K562 (cell line): Measurements from ENCODE around the gene MUC7.

ENCODE experiments used
- ELF1 ChIP-seq: fragments of 200-800 bp; sonication (Bioruptor generic); IDR thresholded peaks from 2 replicates; pipeline ENCODE4 v1.6.1; 2016; ENCODE audit warnings: missing genetic modification characterization, missing compliant biosample characterization
- ZNF586 ChIP-seq: fragments of 450-650 bp; formaldehyde crosslinking; conservative IDR thresholded peaks from 2 replicates; pipeline ENCODE4 v1.4.0; 2020; ENCODE audit warnings: mild to moderate bottlenecking, moderate library complexity

- no peak for TF ChIP-seq ZNF586 (CRISPR knock-in tag)
- no peak for TF ChIP-seq ELF1 (tag)
These were observed 32.7 kb downstream of the MUC7 start for GRCh38 chr4:70504733-70505132.
